BLaER1 treated with 17β-estradiol and CSF1 and Interleukin-3, amounts not matched to agents 10 nM and 100 nM (cell line): ENCODE results near the gene PPP1R15A.

Experiments used
- H3K27ac ChIP-seq, 11 experiments: shearing (Covaris generic); formaldehyde crosslinking; 2 replicates each; pipeline ENCODE4 v1.8.1; 2022
- H3K27me3 ChIP-seq, 11 experiments: shearing (Covaris generic); formaldehyde crosslinking; 2 replicates each; pipeline ENCODE4 v1.8.1; 2022
- H3K36me3 ChIP-seq, 11 experiments: shearing (Covaris generic); formaldehyde crosslinking; 2 replicates each; pipeline ENCODE4 v1.8.1; 2022
- H3K4me1 ChIP-seq, 10 experiments: shearing (Covaris generic); formaldehyde crosslinking; 2 replicates each; pipeline ENCODE4 v1.8.1; 2022
- H3K4me2 ChIP-seq, 11 experiments: shearing (Covaris generic); formaldehyde crosslinking; 2 replicates each; pipeline ENCODE4 v1.8.1; 2022
- H3K4me3 ChIP-seq, 10 experiments: shearing (Covaris generic); formaldehyde crosslinking; 2 replicates each; pipeline ENCODE4 v1.8.1; 2022
- H3K9ac ChIP-seq, 11 experiments: shearing (Covaris generic); formaldehyde crosslinking; 2 replicates each; pipeline ENCODE4 v1.8.1; 2022
- H3K9me3 ChIP-seq, 11 experiments: shearing (Covaris generic); formaldehyde crosslinking; replicated peaks in 1 of 11; 2 replicates each; pipeline ENCODE4 v1.8.1; 2022
- H4K20me1 ChIP-seq, 11 experiments: shearing (Covaris generic); formaldehyde crosslinking; 2 replicates each; pipeline ENCODE4 v1.8.1; 2022
- Cebpa-rat ChIP-seq, 11 experiments: shearing (Covaris generic); IDR thresholded peaks; 2 replicates each; pipeline ENCODE4 v1.8.1; 2022

The PPP1R15A gene

GRCh38 chr19:48921721-48922500 lies 49.7 kb downstream of the PPP1R15A start:
- H3K9me3 ChIP-seq: no peaks in the 10 kb centered on the region
- no peak overlapping the region for H3K4me2 ChIP-seq
- H3K4me3 ChIP-seq: no peak overlapping the region
- no peak overlapping the region for H3K9ac ChIP-seq
- H3K4me1 ChIP-seq: peaks cover 10 to 23% (median 16%) of the 10 kb centered on the region in 10 experiments
- TF ChIP-seq Cebpa-rat (IDR thresholded peaks at IDR 0.05): no peak
- H3K27me3 ChIP-seq: no peaks in the 10 kb centered on the region
- H4K20me1 ChIP-seq: peaks cover 0 to 17% (median 0%) of the 10 kb centered on the region in 11 experiments; a peak in 4 of 22 replicates
- no peak overlapping the region for H3K27ac ChIP-seq
- H3K36me3 ChIP-seq: peaks cover 44 to 71% (median 61%) of the 10 kb centered on the region in 11 experiments

- H3K27ac ChIP-seq: no peak overlapping the region
- no peak overlapping the region for H3K9ac ChIP-seq
- no peaks in the 10 kb centered on the region for H3K27me3 ChIP-seq
- peaks cover 0 to 17% (median 0%) of the 10 kb centered on the region in 11 experiments; a peak in 4 of 22 replicates for H4K20me1 ChIP-seq
- H3K4me1 ChIP-seq: peaks cover 7 to 24% (median 9%) of the 10 kb centered on the region in 10 experiments
- no peak overlapping the region for H3K4me3 ChIP-seq
- TF ChIP-seq Cebpa-rat (IDR thresholded peaks at IDR 0.05): no peak
- H3K36me3 ChIP-seq: peaks cover 38 to 63% (median 56%) of the 10 kb centered on the region in 11 experiments
- H3K9me3 ChIP-seq: no peaks in the 10 kb centered on the region
- no peak overlapping the region for H3K4me2 ChIP-seq
Measured at GRCh38 chr19:48922548-48923490, 50.6 kb downstream of the PPP1R15A start.

- Histone ChIP-seq H3K9ac (no peak overlapping the region), H3K4me3 (no peak overlapping the region), H4K20me1 (peaks cover 0 to 9% (median 0%) of the 10 kb centered on the region in 11 experiments; a peak in 4 of 22 replicates), H3K4me2 (no peak overlapping the region), H3K36me3 (peaks cover 15 to 38% (median 35%) of the 10 kb centered on the region in 11 experiments), H3K9me3 (no peaks in the 10 kb centered on the region), H3K27me3 (no peaks in the 10 kb centered on the region), H3K27ac (no peak overlapping the region), H3K4me1 (peaks cover 0 to 26% (median 0%) of the 10 kb centered on the region in 10 experiments; a peak in 6 of 20 replicates)
- TF ChIP-seq Cebpa-rat (IDR thresholded peaks at IDR 0.05): no peak
Measured at GRCh38 chr19:48925240-48925843, 53.1 kb downstream of the PPP1R15A start.
